GM18873 (cell line): ENCODE data around the gene PPP2R3A.
A peak's percentile ranks its signal among the peaks of the same experiment; 100 is the strongest.

Source experiments
- ATAC-seq: cut with Tn5 transposase; IDR thresholded peaks from one replicate; pipeline ENCODE4 v1.9.1; 2021; ENCODE audit warnings: mild to moderate bottlenecking, moderate library complexity, moderate number of reproducible peaks; ENCODE audit not compliant: unreplicated experiment, low FRiP score

The PPP2R3A gene

DNA sequence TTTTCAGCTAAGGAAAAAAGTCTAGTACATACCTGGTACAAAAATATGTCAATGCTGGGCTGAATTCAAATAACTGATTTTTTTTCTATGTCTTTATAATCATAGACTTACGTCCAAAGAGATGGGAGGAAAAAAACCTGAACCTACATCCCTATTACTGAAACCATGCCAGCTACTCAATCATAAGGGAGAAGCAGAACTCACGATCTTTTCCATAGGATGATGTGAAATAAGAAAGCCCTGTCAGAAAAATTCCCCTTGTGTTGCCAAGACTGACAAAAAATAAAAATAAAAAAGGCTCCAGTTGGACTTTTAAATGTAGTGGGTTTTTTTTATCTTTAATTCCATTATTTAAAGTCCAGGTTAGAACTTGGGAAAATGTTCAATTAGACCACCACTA, 227.3 kb downstream of the PPP2R3A start:
- no peak for ATAC-seq

DNA sequence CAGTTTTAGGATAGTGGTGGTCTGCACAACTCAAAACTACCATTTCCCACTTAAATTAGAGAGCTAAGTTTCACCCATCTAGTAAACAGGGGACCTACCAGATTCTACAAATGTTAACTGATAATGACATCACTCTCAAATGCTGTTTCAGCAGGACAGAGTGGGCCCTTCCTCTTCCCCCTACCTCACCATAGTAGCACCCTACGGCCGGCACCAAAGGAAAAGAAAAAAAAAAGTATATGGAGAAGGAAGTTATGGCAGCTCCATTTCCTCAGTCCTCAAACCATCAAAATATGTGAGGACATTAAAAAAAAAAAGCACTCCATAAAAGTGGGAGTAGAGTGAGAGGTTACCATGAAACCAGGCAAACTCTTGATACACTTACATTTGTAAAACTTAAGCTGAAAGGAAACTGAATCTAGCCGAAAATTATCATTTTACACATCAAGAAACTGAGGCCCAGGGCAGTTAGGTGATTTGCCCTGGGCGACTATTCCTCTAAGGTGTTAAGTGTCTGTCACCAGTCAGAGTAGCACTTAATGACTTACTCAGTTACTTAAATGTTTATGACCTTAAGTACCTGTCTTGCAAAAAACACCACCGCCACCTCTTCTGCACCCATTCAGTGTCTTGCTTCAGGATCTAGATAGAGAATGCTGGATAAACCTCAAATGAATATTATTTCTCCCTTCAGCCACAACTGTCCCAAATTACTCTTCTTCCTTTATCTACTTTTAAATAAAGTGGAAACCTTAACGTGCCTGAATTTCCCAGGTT, 227.9 kb downstream of the PPP2R3A start:
- no peak for ATAC-seq

DNA sequence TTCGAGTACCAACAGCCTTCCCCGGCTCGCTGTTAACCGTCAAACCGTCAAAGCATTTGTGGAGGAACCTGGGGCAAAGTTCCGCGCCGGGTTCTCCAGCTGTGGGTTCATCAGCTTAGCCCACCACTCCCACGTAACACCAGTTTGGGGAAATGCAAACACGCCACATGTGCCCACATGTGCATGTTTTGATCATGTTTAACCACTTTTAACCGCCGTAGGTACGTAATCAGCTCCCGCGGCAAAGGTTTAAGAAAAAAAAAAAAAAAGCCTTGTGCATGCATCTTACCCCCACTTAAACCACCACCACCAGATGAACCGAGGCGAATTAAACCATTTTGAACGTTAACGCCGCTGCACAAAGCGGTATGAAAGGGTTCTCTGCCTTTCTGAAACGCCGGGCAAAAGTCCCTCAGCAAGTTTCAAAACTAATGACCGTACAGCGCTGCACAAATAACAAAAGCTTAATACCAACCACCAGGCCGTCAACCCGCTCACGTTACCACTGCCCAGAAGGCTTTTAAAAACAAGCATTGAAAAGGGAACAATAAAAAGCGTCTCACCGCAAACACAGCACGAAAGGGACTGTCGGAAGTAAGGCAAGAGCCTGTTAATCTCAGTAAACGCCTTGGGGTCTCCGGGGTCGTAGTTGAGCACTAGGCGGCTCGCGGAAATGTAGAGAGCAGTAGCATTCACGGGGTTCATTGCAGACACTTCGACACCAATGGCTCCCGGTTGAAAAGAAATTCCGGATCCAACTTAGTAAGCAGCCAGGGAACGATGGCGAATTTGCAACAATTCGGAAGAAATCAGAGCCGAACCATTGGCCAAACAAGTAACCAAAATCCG, 229.1 kb downstream of the PPP2R3A start:
- no peak for ATAC-seq

DNA sequence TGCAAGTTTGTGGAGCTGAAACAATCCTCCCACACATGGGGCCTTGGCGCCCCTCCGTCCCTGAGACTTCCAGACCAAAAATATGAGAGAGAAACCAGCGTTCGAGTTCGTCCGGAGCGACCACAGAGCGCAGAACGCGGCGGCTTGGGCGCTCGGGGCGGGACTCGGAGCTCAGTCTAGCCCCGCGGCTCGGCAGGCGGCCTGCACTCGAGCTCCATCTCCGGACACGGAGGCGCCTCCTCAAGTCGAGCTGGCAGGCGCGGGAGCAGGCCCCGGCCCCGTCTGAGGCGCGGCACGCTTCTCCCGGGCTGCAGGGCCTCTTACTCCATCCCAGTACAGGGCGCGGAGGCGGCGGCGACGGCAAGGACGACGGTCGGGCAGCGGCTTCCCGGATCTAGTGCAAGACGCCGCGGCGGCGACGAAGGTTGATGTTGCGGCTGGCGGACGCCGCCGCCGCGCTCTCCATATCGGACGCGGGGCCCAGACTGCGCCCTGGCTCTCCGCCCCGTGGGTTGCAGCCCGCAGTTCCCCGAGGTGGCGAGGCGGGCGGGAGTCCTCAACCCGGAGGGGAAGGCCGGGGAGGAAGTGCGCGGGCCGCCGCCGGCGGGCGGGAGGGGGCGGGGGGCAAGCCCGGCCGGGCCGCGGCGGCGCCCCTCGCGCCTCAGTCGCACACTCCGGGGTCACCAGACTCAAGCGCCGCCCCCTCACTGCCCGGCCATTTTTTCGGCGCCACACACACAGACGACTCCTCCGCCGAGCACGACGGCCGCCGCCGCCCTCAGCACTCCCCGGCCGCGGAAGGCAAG, 229.9 kb downstream of the PPP2R3A start:
- peak; percentile 12 for ATAC-seq

DNA sequence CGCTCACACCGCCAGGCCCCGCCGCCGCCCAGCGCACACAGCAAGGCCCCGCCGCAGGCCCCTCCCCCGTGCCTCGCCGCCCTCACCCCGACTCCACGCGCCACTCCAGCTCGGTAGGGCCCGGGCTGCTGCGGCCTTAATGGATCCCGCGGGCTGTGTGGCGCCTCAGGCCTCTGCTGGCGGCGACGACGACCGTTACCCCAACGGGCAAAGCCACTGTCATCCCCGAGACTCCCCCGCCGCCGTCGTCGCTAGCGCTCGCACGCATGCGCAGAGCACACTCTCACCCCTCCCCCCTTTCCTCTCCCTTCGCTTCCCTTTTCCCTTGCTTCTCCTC, 230.5 kb downstream of the PPP2R3A start, which contains the start of gene MSL2:
Gene MSL2 (minus strand): TSS at position 272 of the 337 bp plus-strand sequence. CDS start 1,222 bp downstream, outside the sequence.
- ATAC-seq, result no peak

DNA sequence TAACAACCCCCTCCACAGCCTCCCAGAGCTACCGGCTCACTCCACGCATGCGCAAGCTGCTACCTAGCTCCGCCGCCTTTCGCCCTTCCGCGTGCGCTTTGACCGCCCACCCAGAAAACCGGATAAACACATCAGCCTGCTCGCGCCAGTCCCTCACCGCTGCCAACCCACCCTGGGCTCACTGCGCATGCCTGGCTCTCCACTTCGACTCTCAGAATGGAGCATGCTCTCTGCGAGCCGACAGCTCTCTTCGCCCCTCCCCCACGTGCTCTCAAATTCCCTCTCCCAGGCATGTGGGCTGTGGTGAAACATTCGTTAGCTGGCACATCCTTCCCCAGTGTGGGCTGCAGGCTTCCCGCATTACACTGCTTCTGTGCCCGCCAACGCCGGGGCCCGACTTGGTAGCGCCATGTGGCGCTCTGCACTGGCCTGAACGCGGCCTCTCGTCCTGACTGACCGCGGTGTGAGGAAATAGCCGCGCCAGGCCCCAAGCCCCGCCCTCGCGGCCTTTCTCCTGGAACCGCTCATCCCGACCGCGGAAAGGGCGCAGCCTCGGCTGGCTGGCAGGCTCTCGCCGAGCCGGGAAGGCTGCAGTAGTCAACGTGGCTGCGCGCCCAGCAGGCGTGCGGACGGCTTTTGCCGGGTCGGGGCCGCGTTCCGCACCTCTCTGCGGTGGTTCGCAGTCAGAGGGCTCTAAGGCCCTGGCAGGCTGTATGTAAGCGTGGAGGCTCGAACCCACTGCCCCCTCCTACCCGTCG, 231.1 kb downstream of the PPP2R3A start:
- peak; percentile 82 for ATAC-seq

DNA sequence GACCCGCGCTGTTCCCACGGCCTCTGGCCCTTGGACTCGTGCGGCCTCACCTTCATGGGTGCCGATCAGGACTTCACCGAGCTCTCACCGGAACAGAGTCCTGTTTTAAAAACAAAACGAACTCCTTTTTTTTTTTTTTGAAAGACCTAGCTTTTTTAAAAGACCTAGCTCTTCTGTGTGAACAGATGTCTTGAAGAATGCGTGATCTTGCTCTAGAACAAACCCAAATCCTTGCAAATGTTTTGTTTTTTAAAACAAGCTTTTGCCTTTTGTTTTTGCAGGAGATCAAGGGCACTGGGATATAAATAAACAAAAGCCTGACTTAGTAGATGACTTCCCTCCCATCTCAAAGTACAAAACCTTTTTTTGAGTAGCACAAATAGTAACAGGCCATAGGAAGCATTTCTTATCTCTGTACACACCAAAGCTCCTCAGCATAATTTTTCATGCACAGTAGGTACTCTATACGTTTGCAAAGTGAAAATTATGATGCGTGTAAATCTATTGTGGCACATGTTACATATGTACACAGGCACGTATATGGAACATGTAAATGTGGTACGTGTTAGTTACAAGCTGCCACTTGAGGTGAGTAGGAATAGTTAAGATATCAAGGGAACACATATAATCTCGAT, 231.7 kb downstream of the PPP2R3A start:
- ATAC-seq, result no peak
